Mammary epithelial cell (primary cell): Measurements from ENCODE around the gene ZNF761.
"Not testable (repeated sequence)": the region's sequence is repeated elsewhere in the genome, so short reads cannot be mapped to it uniquely, and the experiment has no call there.

Source experiments
- EZH2 ChIP-seq: IDR thresholded peaks from 2 replicates; pipeline ENCODE4 v1.6.1; 2012; ENCODE audit warnings: low read length, inconsistent platforms, borderline replicate concordance
- TF ChIP-seq, protein P1 (sequence below), 2 donors: IDR thresholded peaks in 1 of 2; conservative IDR thresholded peaks in 1 of 2; 2 replicates each; pipeline ENCODE4 v1.5.1; 2011 to 2012; ENCODE audit warnings: inconsistent platforms in 2 of 2, low read length in 2 of 2, mild to moderate bottlenecking in 2 of 2, control low read depth in 1 of 2, low read depth in 1 of 2; ENCODE audit not compliant: insufficient read depth in 1 of 2; ENCODE audit errors: extremely low read depth in 1 of 2

DNA sequence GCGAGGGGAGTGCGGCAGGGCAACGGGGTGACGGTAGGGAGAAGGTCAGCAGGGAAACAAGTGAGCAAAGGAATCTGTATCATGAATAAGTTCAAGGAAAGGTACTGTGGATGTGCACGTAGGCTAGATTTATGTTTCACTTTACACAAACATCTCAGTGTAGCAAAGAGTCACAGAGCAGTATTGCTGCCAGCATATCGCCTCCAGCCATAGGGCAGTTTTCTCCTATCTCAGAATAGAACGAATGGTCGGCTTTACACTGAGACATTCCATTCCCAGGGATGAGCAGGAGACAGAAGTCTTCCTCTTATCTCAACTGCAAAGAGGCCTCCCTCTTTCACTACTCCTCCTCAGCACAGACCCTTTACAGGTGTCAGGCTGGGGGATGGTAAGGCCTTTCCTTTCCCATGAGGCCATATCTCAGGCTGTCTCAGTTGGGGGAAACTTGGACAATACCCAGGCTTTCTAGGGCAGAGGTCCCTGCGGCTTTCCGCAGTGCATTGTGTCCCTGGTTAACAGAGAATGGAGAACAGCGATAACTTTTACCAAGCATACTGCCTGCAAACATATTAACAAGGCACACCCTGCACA lies 28.4 kb downstream of the ZNF761 start:
- TF ChIP-seq, protein P1, sequence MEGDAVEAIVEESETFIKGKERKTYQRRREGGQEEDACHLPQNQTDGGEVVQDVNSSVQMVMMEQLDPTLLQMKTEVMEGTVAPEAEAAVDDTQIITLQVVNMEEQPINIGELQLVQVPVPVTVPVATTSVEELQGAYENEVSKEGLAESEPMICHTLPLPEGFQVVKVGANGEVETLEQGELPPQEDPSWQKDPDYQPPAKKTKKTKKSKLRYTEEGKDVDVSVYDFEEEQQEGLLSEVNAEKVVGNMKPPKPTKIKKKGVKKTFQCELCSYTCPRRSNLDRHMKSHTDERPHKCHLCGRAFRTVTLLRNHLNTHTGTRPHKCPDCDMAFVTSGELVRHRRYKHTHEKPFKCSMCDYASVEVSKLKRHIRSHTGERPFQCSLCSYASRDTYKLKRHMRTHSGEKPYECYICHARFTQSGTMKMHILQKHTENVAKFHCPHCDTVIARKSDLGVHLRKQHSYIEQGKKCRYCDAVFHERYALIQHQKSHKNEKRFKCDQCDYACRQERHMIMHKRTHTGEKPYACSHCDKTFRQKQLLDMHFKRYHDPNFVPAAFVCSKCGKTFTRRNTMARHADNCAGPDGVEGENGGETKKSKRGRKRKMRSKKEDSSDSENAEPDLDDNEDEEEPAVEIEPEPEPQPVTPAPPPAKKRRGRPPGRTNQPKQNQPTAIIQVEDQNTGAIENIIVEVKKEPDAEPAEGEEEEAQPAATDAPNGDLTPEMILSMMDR (conservative IDR thresholded peaks at IDR 0.05 in 1 of 2, IDR thresholded peaks at IDR 0.05 in 1 of 2; ENCODE audit: extremely low read depth in 1 of 2, insufficient read depth in 1 of 2, low read depth in 1 of 2, low read length in 2 of 2) = not testable (repeated sequence)
- not testable (repeated sequence) for TF ChIP-seq EZH2
